Superior temporal gyrus (tissue), 1 donor: Measurements from ENCODE around the gene CLTB.
"Not testable (repeated sequence)": the region's sequence is repeated elsewhere in the genome, so short reads cannot be mapped to it uniquely, and the experiment has no call there.

Source experiments
- DNase-seq: peaks from one replicate; pipeline ENCODE4 v3.0.0-alpha.2; 2016; ENCODE audit errors: extremely low spot score

CLTB gene

GRCh38 chr5:176427971-176428370 is 11.6 kb upstream of the CLTB start:
- no peak for DNase-seq

GRCh38 chr5:176426876-176427275 is 10.5 kb upstream of the CLTB start:
- no peak for DNase-seq

DNA sequence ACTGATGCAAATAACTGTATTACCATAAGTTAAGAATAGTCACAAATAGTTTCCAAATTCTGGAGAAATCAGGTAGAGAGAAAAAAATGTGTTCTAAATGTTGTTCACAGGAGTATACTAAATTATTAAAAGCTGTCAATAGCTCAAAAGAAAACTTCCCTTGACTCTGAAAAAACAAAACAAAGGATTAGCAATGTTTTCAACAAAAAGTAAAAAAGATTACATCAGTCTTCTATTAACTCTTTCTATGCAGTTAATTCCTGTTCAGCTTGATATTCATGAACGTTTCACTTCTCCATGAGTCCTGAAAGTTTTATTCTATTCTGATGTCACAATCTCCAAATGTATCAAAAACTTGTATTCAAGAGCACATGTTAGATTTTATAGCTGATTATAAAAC is 9.5 kb upstream of the CLTB start:
- DNase-seq, result no peak

DNA sequence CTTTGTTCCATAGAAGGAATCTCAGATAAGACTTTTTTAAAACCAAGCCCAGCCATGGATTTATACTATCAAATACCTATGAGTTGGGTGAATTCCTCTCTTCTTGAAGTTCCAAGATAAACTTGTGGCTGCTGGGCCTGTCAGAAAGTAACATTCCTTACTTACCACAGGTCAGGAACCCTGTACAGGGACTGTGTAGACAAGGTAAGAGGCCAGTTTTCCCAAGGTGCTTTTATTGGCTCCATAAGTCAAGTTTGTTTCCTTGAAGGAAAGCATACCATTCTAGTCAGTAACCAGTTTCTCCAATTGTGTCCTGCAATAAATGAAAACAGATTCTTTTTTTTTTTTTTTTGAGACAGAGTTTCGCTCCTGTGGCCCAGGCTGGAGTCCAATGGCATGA is 8.8 kb upstream of the CLTB start:
- no peak for DNase-seq

DNA sequence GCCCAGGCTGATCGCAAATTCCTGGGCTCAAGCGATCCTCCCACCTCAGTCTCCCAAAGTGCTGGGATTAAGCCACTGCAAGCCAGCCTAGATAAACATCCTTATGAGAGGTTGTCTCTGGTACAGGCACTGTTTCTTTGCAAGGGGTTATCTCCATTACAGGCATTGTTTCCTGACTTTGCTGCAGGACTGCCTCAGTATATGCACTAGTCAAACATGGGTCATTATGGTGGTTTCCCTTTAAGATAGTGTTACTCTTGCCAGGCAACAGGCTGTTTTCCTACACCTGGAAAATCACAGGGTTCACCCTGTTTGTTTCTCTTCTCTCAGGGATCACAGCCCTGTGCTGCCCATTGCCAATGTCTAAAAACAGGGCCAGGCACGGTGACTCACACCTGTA is 7.8 kb upstream of the CLTB start:
- DNase-seq, result no peak

- no peak for DNase-seq
These were observed 4.7 kb upstream of the CLTB start for GRCh38 chr5:176420972-176421544.

DNA sequence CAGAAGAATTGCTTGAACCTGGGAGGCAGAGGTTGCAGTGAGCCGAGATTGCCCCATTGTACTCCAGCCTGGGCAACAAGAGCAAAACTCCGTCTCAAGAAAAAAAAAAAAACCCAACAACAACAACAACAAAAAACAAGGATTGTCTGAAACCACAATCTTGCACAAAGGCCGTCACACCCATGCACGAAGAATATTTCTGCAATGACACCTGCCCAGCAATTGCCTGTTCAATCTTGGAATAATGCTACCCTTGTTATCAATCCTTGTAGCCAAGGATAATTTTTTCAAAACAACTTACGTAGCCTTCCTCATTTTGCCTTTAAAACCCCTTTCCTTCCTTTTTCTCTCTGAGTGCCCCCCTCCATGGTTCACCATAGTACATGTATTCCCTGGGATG is 3.7 kb upstream of the CLTB start:
- DNase-seq, result no peak

- no peak for DNase-seq
These were observed 1.9 kb upstream of the CLTB start for GRCh38 chr5:176418251-176418650.

- DNase-seq, result no peak
These were observed 626 bp upstream of the CLTB start for GRCh38 chr5:176416965-176417364.

DNA sequence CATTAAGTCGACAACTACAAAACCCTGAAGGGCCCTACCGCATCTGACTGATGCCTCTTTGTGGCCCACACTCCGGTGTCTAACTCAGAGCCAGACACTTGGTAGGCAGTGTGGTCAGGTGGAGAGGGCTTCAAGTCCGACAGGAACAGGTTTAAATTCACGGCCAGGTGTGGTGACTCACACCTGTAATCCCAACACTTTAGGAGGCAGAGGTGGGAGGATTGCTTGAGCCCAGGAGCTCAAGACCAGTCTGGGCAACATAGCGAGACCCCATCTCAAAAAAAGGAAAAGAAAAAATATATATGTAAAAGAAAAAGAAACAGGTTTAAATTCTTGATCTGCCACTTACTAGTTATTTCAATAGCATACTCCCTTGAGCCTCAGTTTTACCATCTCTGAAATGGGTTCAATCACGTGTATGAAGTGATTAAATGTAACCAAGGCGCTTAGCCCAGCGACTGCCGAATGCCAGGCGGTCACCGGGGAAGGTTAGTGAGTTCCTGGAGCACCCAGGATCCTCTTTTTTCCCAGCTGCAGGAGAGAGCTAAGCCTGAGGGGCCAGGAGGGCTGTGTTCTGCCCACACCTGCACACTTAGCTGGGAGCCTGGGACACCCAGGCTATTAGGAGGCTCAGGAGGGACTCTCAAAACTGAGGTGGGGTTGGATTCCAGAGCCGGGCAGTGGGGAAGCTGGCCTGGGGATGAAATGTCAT is 943 bp downstream of the CLTB start:
- DNase-seq, result no peak

GRCh38 chr5:176414704-176415103 is 1.6 kb downstream of the CLTB start:
- DNase-seq, result no peak

- DNase-seq, result no peak
These were observed 2.6 kb downstream of the CLTB start for GRCh38 chr5:176413709-176414191.

- no peak for DNase-seq
These were observed 3.1 kb downstream of the CLTB start for GRCh38 chr5:176413255-176413565.

GRCh38 chr5:176412517-176413254 is 3.7 kb downstream of the CLTB start:
- no peak for DNase-seq

DNA sequence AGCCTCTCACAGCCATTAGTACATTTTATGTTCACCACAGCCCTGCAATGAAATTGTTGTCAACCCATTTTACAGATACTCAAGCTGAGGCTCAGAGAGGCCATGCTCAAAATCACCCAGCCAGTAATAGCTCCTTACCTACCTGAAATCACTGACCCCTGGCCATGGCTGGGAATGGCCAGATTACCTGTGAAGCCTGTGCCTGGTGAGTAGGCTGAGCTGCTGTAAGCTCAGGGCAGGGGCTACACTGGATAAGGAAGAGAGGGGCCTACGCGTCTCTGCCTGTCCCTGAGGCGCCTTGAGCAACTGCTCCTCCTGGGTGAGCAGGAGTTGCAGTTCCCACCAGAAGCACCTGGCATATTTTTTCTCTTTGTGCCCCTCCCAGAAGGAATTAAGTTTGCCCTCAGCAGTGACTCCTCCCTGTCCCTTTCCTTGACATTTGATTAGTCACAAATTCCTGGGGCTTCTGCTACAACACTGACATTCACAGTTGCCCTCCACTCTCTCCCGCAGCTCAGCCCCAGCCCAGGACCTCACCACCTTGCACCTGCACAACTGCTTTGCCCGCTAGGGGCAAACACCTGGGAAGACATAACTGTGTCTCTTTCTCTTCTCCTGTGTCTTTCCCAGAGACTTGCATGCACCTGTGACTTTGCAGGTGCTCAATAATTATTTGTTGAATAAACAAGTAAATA is 5.7 kb downstream of the CLTB start:
- no peak for DNase-seq

- no peak for DNase-seq
These were observed 6.6 kb downstream of the CLTB start for GRCh38 chr5:176409765-176410164.

DNA sequence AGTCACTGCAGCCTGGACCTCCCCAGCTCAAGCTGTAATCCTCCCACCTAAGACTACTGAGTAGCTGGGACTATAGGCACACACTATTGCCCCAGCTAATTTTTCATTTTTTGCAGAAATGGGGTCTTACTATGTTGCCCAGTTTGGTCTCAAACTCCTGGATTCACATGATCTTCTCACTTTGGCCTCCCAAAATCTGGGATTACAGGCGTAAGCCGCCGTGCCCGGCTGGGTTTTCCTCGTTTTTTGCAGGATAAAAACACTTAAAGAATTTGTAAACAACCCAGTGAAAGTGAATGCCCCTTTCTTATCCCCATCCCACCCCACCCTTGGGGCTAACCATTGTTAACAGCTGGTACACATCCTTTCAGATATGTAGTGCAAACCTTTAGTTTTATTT is 7.7 kb downstream of the CLTB start:
- no peak for DNase-seq

GRCh38 chr5:176408252-176408573 is 8.1 kb downstream of the CLTB start:
- not testable (repeated sequence) for DNase-seq

- peak; percentile 40 for DNase-seq
These were observed 8.7 kb downstream of the CLTB start for GRCh38 chr5:176407456-176408251.

DNA sequence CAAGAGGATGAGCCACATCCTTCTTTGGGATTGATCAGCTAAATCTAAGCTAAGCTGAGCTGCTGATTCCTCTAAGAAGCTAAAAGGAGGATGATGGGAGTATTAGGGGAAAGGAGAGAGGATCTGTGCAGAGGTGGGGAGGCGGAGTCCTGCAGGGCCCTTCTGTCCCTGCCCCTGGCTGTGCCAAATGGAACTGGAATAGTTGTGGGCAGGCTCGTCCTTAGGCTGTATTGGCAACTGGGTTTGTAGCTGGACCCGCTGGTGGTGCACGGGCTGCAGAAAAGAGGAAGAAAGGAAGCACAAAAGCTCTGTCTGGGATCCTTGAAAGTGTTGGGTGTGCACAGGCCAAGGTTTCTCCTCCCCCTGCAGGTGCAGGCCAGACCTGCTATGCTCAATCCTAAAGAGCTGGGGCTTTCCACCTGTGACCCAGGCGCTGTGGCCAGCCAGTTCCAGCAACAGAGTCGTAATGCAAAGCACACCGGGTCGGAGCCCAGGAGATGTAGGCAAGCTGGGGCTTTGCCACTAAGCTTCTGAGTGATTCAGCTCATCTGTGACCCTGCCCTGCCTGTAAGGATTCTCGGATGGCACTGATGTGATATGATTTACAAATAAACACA is 9.8 kb downstream of the CLTB start:
- no peak for DNase-seq

DNA sequence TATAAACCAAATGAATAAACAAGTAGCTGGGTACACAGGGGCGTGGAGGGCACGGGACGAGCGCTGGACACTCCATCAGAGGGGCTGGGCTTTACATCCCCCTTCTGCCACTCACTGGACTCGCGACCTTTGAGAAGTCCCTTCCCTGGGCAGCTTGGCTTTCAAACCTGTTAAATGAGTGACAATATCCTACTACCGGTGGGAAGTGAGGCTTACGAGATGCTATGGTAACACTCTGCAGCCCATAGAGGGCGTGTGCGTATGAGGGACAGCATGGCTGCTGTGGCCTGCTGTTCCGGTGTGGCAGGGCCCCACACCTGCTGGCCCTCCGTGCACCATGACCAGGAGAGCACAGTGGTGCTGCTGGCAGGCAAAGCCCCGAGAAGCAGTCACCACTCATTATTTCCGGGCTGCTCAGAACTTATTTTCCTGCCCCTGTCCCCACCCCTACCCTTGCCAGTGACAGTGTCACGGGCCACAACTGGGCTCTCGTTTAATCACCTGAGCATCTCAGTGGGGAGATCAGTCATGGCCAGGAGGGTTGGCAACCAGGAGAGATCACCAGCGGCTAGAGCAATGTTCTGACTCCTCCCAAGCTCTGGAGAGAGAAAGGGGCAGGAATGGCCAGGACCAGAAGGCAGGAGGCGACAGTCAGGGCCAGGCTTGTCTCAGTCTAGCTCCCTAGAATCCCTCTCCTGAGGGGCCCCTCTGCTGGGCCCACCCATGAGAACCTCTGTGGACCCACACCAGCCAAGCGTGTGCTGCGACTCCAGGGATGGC is 10.5 kb downstream of the CLTB start:
- DNase-seq, result no peak
